IPS-NIHi7 (cell line): Measurements from ENCODE around the gene NFU1.

Experiments used
- DNase-seq: peaks from one replicate; pipeline ENCODE4 v3.0.0; 2012; ENCODE audit warnings: mixed read lengths; ENCODE audit errors: extremely low spot score

Gene NFU1

GRCh38 chr2:69436938-69437750 is at the start of gene NFU1:
NFU1 (minus strand) TSS chr2:69437435; CDS start chr2:69437422, 13 bp downstream.
- peak; percentile 100 for DNase-seq

- no peak for DNase-seq
Observed at GRCh38 chr2:69483696-69484095, 46.5 kb upstream of the NFU1 start.

- no peak for DNase-seq
Observed at GRCh38 chr2:69483024-69483423, 45.8 kb upstream of the NFU1 start.

GRCh38 chr2:69482471-69482870 is 45.2 kb upstream of the NFU1 start:
- DNase-seq = no peak

GRCh38 chr2:69481421-69481820 is 44.2 kb upstream of the NFU1 start:
- DNase-seq = no peak

- no peak for DNase-seq
Observed at GRCh38 chr2:69477627-69478026, 40.4 kb upstream of the NFU1 start.

- DNase-seq = no peak
Observed at GRCh38 chr2:69474688-69475087, 37.5 kb upstream of the NFU1 start.

- DNase-seq = no peak
Observed at GRCh38 chr2:69471793-69472192, 34.6 kb upstream of the NFU1 start.

- DNase-seq = no peak
Observed at GRCh38 chr2:69470911-69471310, 33.7 kb upstream of the NFU1 start.

GRCh38 chr2:69469784-69470183 is 32.5 kb upstream of the NFU1 start:
- peak; percentile 24 for DNase-seq

GRCh38 chr2:69469375-69469774 is 32.1 kb upstream of the NFU1 start:
- DNase-seq = no peak

GRCh38 chr2:69466728-69467127 is 29.5 kb upstream of the NFU1 start:
- no peak for DNase-seq

GRCh38 chr2:69465513-69466456 is 28.6 kb upstream of the NFU1 start:
- DNase-seq = no peak

- DNase-seq = no peak
Observed at GRCh38 chr2:69464575-69464974, 27.3 kb upstream of the NFU1 start.

- DNase-seq = no peak
Observed at GRCh38 chr2:69462780-69463179, 25.5 kb upstream of the NFU1 start.

GRCh38 chr2:69461404-69461803 is 24.2 kb upstream of the NFU1 start:
- DNase-seq = no peak

GRCh38 chr2:69459936-69460335 is 22.7 kb upstream of the NFU1 start:
- DNase-seq = no peak

GRCh38 chr2:69456950-69457445 is 19.8 kb upstream of the NFU1 start:
- no peak for DNase-seq

GRCh38 chr2:69456154-69456553 is 18.9 kb upstream of the NFU1 start:
- DNase-seq = no peak

GRCh38 chr2:69454976-69455375 is 17.7 kb upstream of the NFU1 start:
- DNase-seq = no peak

- DNase-seq = no peak
Observed at GRCh38 chr2:69453475-69454129, 16.4 kb upstream of the NFU1 start.

- no peak for DNase-seq
Observed at GRCh38 chr2:69452687-69453086, 15.5 kb upstream of the NFU1 start.
